ENCODE data around the gene S1PR5. TPM values are rescaled to one million over a fixed set of nuclear protein-coding genes. Genes with fewer than 3 reads are reported as not detected.
"Not testable (repeated sequence)": the region's sequence is repeated elsewhere in the genome, so short reads cannot be mapped to it uniquely, and the experiment has no call there.

The S1PR5 gene
- polyA plus RNA-seq, 2 donors = 9.4 to 12.1 TPM

DNA sequence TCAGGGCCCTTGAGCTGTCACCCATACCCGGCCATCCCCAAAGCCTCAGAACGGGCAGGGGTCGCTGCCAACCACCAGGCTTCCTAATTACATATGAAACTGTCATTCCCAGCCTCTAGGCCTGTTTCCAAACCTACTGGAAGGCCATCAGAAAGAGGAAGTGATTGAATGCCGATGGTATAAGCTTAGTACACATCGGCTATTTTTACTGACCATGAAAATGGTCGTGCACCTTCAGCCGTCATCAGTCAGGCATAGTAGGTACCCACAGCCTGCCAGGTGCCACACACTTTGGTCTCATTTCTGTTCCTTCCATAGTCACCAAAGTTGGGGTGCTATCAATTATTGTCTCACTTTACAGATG is 38.3 kb upstream of the S1PR5 start:
- Histone ChIP-seq H3K9me3 (ENCODE audit: control insufficient read depth in 2 of 2, insufficient read depth in 1 of 2, low read depth in 1 of 2, low read length in 1 of 2) (no peaks in the 10 kb centered on the region), H3K36me3 (ENCODE audit: control insufficient read depth in 2 of 2, insufficient read depth in 2 of 2, low read length in 1 of 2) (peaks cover 12 to 50% of the 10 kb centered on the region in 2 donors), H3K27ac (ENCODE audit: low read depth in 2 of 2, low read length in 1 of 2) (peak overlapping the region; percentile 79 to 89), H3K27me3 (ENCODE audit: control insufficient read depth in 1 of 2, insufficient read depth in 2 of 2, low read length in 2 of 2) (no peaks in the 10 kb centered on the region), H3K4me3 (ENCODE audit: low read depth in 1 of 2, low read length in 2 of 2) (no peak overlapping the region), H3K4me1 (ENCODE audit: control insufficient read depth in 2 of 2, insufficient read depth in 2 of 2, low read length in 1 of 2) (peaks cover 0 to 7% of the 10 kb centered on the region in 2 donors)
- WGBS, 2 donors = 57 to 66% methylated on average over 7 of the region's 7 CpGs

DNA sequence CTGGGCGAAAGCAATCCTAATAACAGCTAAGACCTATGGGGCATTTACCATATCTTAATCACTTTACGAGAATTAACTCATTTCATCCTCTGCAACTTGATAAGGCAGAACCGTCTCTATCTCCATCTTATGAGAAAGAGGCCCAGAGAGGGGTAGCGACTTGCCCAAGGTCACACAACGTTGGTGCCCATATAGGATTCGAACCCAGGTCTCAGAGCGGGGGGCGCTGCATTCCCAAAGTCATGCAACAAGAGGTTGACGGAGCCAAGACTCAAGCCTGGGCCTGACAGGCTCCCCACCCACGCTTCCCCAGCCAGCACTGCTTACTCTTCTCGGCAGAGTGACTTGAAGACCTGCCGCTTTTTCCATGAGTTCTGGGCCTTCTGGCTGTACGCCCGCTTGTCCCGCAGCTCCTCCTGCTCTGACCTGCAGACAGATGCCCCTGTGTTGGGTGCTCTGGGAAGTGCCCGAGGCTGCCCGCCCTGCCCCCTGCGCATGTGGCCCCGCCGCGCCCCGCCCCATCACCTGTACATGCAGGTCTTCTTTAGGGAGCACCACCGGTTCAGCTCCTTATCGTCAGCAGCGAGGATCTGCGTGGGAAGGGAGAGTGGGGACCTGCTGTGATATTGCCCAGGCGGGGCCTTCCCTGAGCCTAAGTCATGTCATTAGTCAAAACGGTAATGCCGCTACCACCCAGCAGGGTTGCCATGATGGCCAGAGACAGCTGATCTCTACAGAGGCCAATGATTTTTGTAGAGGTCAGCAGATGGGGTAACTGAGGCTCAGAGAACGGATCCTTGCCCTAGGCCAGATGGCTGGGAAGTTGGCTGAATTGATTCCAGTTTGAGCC is 37.7 kb upstream of the S1PR5 start:
- Histone ChIP-seq H3K36me3 (ENCODE audit: control insufficient read depth in 2 of 2, insufficient read depth in 2 of 2, low read length in 1 of 2) (peaks cover 12 to 50% of the 10 kb centered on the region in 2 donors), H3K27ac (ENCODE audit: low read depth in 2 of 2, low read length in 1 of 2) (peak overlapping the region; percentile 79 to 89)
- WGBS, 2 donors = 50 to 59% methylated on average over 30 of the region's 30 CpGs

DNA sequence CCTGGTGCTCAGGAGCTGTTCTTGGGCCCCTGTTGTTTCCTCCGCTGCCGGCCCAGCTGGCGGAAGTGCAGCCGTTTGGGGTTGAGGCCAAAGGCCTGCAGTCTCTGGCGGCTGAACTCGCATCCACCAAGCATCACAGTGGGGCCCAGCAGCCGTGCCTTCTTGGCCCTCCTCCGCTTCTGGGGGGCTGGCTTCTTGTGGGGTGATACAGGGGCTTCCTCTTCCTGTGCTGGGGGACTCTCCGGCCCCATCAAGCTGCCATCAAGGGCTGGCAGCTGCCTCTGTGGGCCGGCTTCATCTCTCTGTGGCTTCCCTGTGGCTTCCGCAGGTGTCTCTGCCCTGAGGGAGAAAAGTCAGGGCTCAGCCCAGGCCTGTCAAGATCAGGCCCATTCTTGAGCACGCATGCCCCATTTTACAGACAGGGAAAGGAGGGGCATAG is 36.7 kb upstream of the S1PR5 start:
- no peak overlapping the region for H3K4me3 ChIP-seq (ENCODE audit: low read depth in 1 of 2, low read length in 2 of 2)
- no peaks in the 10 kb centered on the region for H3K27me3 ChIP-seq (ENCODE audit: control insufficient read depth in 1 of 2, insufficient read depth in 2 of 2, low read length in 2 of 2)
- no peaks in the 10 kb centered on the region for H3K9me3 ChIP-seq (ENCODE audit: control insufficient read depth in 2 of 2, insufficient read depth in 1 of 2, low read depth in 1 of 2, low read length in 1 of 2)
- peaks cover 0 to 7% of the 10 kb centered on the region in 2 donors for H3K4me1 ChIP-seq (ENCODE audit: control insufficient read depth in 2 of 2, insufficient read depth in 2 of 2, low read length in 1 of 2)
- peaks cover 12 to 44% of the 10 kb centered on the region in 2 donors for H3K36me3 ChIP-seq (ENCODE audit: control insufficient read depth in 2 of 2, insufficient read depth in 2 of 2, low read length in 1 of 2)
- 29 to 37% methylated on average over 11 to 12 of the region's 12 CpGs for WGBS, 2 donors
- peak overlapping the region; percentile 79 to 89 for H3K27ac ChIP-seq (ENCODE audit: low read depth in 2 of 2, low read length in 1 of 2)

More for the DNA sequence above, 37.7 kb upstream of the S1PR5 start:
- no peak overlapping the region for H3K4me3 ChIP-seq (ENCODE audit: low read depth in 1 of 2, low read length in 2 of 2)
- H3K4me1 ChIP-seq (ENCODE audit: control insufficient read depth in 2 of 2, insufficient read depth in 2 of 2, low read length in 1 of 2) = peaks cover 0 to 7% of the 10 kb centered on the region in 2 donors
- no peaks in the 10 kb centered on the region for H3K27me3 ChIP-seq (ENCODE audit: control insufficient read depth in 1 of 2, insufficient read depth in 2 of 2, low read length in 2 of 2)
- H3K9me3 ChIP-seq (ENCODE audit: control insufficient read depth in 2 of 2, insufficient read depth in 1 of 2, low read depth in 1 of 2, low read length in 1 of 2) = no peaks in the 10 kb centered on the region

- 62 to 63% methylated on average over 13 of the region's 13 CpGs for WGBS, 2 donors
- Histone ChIP-seq H3K36me3 (ENCODE audit: control insufficient read depth in 2 of 2, insufficient read depth in 2 of 2, low read length in 1 of 2) (peaks cover 17 to 50% of the 10 kb centered on the region in 2 donors), H3K27ac (ENCODE audit: low read depth in 2 of 2, low read length in 1 of 2) (peak overlapping the region; percentile 79 to 89), H3K4me3 (ENCODE audit: low read depth in 1 of 2, low read length in 2 of 2) (no peak overlapping the region), H3K27me3 (ENCODE audit: control insufficient read depth in 1 of 2, insufficient read depth in 2 of 2, low read length in 2 of 2) (no peaks in the 10 kb centered on the region), H3K9me3 (ENCODE audit: control insufficient read depth in 2 of 2, insufficient read depth in 1 of 2, low read depth in 1 of 2, low read length in 1 of 2) (peaks cover 0 to 2% of the 10 kb centered on the region in 2 donors), H3K4me1 (ENCODE audit: control insufficient read depth in 2 of 2, insufficient read depth in 2 of 2, low read length in 1 of 2) (peaks cover 0 to 7% of the 10 kb centered on the region in 2 donors)
These were observed 35.9 kb upstream of the S1PR5 start for GRCh38 chr19:10553087-10553667.

- H3K27ac ChIP-seq (ENCODE audit: low read depth in 2 of 2, low read length in 1 of 2) = peak overlapping the region; percentile 25 to 27
- peaks cover 17 to 44% of the 10 kb centered on the region in 2 donors for H3K36me3 ChIP-seq (ENCODE audit: control insufficient read depth in 2 of 2, insufficient read depth in 2 of 2, low read length in 1 of 2)
- no peak overlapping the region for H3K4me3 ChIP-seq (ENCODE audit: low read depth in 1 of 2, low read length in 2 of 2)
- no peaks in the 10 kb centered on the region for H3K27me3 ChIP-seq (ENCODE audit: control insufficient read depth in 1 of 2, insufficient read depth in 2 of 2, low read length in 2 of 2)
- 78 to 80% methylated on average over 12 of the region's 12 CpGs for WGBS, 2 donors
- peaks cover 0 to 7% of the 10 kb centered on the region in 2 donors for H3K4me1 ChIP-seq (ENCODE audit: control insufficient read depth in 2 of 2, insufficient read depth in 2 of 2, low read length in 1 of 2)
- H3K9me3 ChIP-seq (ENCODE audit: control insufficient read depth in 2 of 2, insufficient read depth in 1 of 2, low read depth in 1 of 2, low read length in 1 of 2) = peaks cover 0 to 2% of the 10 kb centered on the region in 2 donors
These were observed 35.3 kb upstream of the S1PR5 start for GRCh38 chr19:10552510-10553053.

GRCh38 chr19:10551698-10552301 is 34.6 kb upstream of the S1PR5 start:
- no peaks in the 10 kb centered on the region for H3K27me3 ChIP-seq (ENCODE audit: control insufficient read depth in 1 of 2, insufficient read depth in 2 of 2, low read length in 2 of 2)
- no peak overlapping the region for H3K27ac ChIP-seq (ENCODE audit: low read depth in 2 of 2, low read length in 1 of 2)
- WGBS, 2 donors = 89 to 90% methylated on average over 12 of the region's 12 CpGs
- peaks cover 17 to 46% of the 10 kb centered on the region in 2 donors for H3K36me3 ChIP-seq (ENCODE audit: control insufficient read depth in 2 of 2, insufficient read depth in 2 of 2, low read length in 1 of 2)
- peaks cover 0 to 7% of the 10 kb centered on the region in 2 donors for H3K4me1 ChIP-seq (ENCODE audit: control insufficient read depth in 2 of 2, insufficient read depth in 2 of 2, low read length in 1 of 2)
- no peak overlapping the region for H3K4me3 ChIP-seq (ENCODE audit: low read depth in 1 of 2, low read length in 2 of 2)
- H3K9me3 ChIP-seq (ENCODE audit: control insufficient read depth in 2 of 2, insufficient read depth in 1 of 2, low read depth in 1 of 2, low read length in 1 of 2) = peaks cover 0 to 2% of the 10 kb centered on the region in 2 donors

DNA sequence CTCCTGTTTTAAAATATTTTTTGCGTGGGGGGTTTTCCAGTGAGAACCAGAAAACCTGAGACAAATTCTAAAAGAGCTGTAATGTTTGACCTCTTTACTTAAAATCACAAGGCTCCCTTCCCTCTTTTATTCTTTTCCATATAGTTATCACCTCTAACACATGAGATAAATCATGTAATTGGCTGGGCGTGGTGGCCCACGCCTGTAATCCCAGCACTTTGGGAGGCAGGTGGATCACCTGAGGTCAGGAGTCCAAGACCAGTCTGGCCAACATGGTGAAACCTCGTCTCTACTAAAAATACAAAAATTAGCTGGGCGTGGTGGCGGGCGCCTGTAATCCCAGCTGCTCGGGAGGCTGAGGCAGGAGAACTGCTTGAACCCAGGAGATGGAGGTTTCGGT is 33.8 kb upstream of the S1PR5 start:
- H3K4me1 ChIP-seq (ENCODE audit: control insufficient read depth in 2 of 2, insufficient read depth in 2 of 2, low read length in 1 of 2); H3K27ac ChIP-seq (ENCODE audit: low read depth in 2 of 2, low read length in 1 of 2); H3K27me3 ChIP-seq (ENCODE audit: control insufficient read depth in 1 of 2, insufficient read depth in 2 of 2, low read length in 2 of 2); H3K9me3 ChIP-seq (ENCODE audit: control insufficient read depth in 2 of 2, insufficient read depth in 1 of 2, low read depth in 1 of 2, low read length in 1 of 2); H3K4me3 ChIP-seq (ENCODE audit: low read depth in 1 of 2, low read length in 2 of 2): not testable (repeated sequence)
- peaks cover 17 to 47% of the 10 kb centered on the region in 2 donors for H3K36me3 ChIP-seq (ENCODE audit: control insufficient read depth in 2 of 2, insufficient read depth in 2 of 2, low read length in 1 of 2)
- WGBS, 2 donors = 83 to 91% methylated on average over 9 of the region's 9 CpGs

GRCh38 chr19:10550336-10550735 is 33.1 kb upstream of the S1PR5 start:
- peaks cover 0 to 2% of the 10 kb centered on the region in 2 donors for H3K9me3 ChIP-seq (ENCODE audit: control insufficient read depth in 2 of 2, insufficient read depth in 1 of 2, low read depth in 1 of 2, low read length in 1 of 2)
- WGBS, 2 donors = 91 to 92% methylated on average over 5 to 6 of the region's 6 CpGs
- H3K4me1 ChIP-seq (ENCODE audit: control insufficient read depth in 2 of 2, insufficient read depth in 2 of 2, low read length in 1 of 2) = peaks cover 0 to under 1% of the 10 kb centered on the region in 2 donors
- H3K27ac ChIP-seq (ENCODE audit: low read depth in 2 of 2, low read length in 1 of 2) = no peak overlapping the region
- no peak overlapping the region for H3K4me3 ChIP-seq (ENCODE audit: low read depth in 1 of 2, low read length in 2 of 2)
- peaks cover 17 to 47% of the 10 kb centered on the region in 2 donors for H3K36me3 ChIP-seq (ENCODE audit: control insufficient read depth in 2 of 2, insufficient read depth in 2 of 2, low read length in 1 of 2)
- H3K27me3 ChIP-seq (ENCODE audit: control insufficient read depth in 1 of 2, insufficient read depth in 2 of 2, low read length in 2 of 2) = no peaks in the 10 kb centered on the region

DNA sequence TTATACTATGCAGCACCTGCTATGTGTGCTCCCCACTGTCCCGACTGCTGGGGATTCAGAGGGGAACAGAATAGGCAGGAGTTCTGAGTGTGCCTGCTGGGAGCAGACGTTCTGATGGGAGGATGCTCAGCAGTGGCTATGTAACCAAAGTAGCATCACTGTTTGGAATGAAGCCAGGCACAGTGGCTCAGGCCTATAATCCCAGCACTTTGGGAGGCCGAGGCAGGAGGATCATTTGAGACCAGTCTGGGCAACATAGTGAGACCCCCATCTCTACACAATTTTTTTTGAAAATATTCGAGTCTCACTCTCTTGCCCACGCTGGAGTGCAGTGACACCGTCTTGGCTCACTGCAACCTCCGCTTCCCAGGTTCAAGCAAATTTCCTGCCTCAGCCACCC is 32.5 kb upstream of the S1PR5 start:
- Histone ChIP-seq H3K4me1 (ENCODE audit: control insufficient read depth in 2 of 2, insufficient read depth in 2 of 2, low read length in 1 of 2) (peaks cover 0 to 3% of the 10 kb centered on the region in 2 donors), H3K27ac (ENCODE audit: low read depth in 2 of 2, low read length in 1 of 2) (no peak overlapping the region), H3K27me3 (ENCODE audit: control insufficient read depth in 1 of 2, insufficient read depth in 2 of 2, low read length in 2 of 2) (no peaks in the 10 kb centered on the region), H3K9me3 (ENCODE audit: control insufficient read depth in 2 of 2, insufficient read depth in 1 of 2, low read depth in 1 of 2, low read length in 1 of 2) (peaks cover 0 to 2% of the 10 kb centered on the region in 2 donors), H3K36me3 (ENCODE audit: control insufficient read depth in 2 of 2, insufficient read depth in 2 of 2, low read length in 1 of 2) (peaks cover 14 to 47% of the 10 kb centered on the region in 2 donors), H3K4me3 (ENCODE audit: low read depth in 1 of 2, low read length in 2 of 2) (no peak overlapping the region)
- WGBS, 2 donors = 82 to 89% methylated on average over 7 of the region's 7 CpGs

Data from esophagus (tissue), 2 donors.